Chondrocyte (in vitro differentiated cells): Measurements from ENCODE around the gene ASCC1. TPM values are rescaled to one million over a fixed set of nuclear protein-coding genes. Genes with fewer than 3 reads are reported as not detected.

Experiments used
- DNase-seq: peaks from one replicate; pipeline ENCODE4 v3.0.0; 2021; ENCODE audit warnings: mixed read lengths, low spot score
- H3K27ac Mint-ChIP-seq: one replicate; pipeline ENCODE4 v1.8.0; 2021; ENCODE audit warnings: mild to moderate bottlenecking, moderate library complexity, mixed read lengths; ENCODE audit not compliant: unreplicated experiment
- H3K27me3 Mint-ChIP-seq: 2 replicates; pipeline ENCODE4 v1.8.0; 2021; ENCODE audit warnings: low read depth, mixed read lengths
- H3K36me3 Mint-ChIP-seq: 2 replicates; pipeline ENCODE4 v1.8.0; 2021; ENCODE audit warnings: low read depth, mixed read lengths
- H3K4me1 Mint-ChIP-seq: 2 replicates; pipeline ENCODE4 v1.8.0; 2021; ENCODE audit warnings: low read depth, mild to moderate bottlenecking, mixed read lengths
- H3K4me3 Mint-ChIP-seq: one replicate; pipeline ENCODE4 v1.8.0; 2021; ENCODE audit warnings: mild to moderate bottlenecking, moderate library complexity, mixed read lengths; ENCODE audit not compliant: unreplicated experiment
- H3K9me3 Mint-ChIP-seq: 2 replicates; pipeline ENCODE4 v1.8.0; 2021; ENCODE audit warnings: low read depth, mixed read lengths
- total RNA-seq: library from RNA; stranded (reverse); gene quantifications from 3 replicates; pipeline ENCODE4 v1.2.1, GENCODE V29; 2021
- TF ChIP-seq, protein P1 (sequence below): fragments of 200-600 bp; sonication (generic); IDR thresholded peaks from 2 replicates; pipeline ENCODE4 v1.5.0; 2021; ENCODE audit warnings: antibody characterized with exemption, mild to moderate bottlenecking, moderate library complexity

The ASCC1 gene
- total RNA-seq, 1 donor from 2014 or later, result 36.8 TPM

DNA sequence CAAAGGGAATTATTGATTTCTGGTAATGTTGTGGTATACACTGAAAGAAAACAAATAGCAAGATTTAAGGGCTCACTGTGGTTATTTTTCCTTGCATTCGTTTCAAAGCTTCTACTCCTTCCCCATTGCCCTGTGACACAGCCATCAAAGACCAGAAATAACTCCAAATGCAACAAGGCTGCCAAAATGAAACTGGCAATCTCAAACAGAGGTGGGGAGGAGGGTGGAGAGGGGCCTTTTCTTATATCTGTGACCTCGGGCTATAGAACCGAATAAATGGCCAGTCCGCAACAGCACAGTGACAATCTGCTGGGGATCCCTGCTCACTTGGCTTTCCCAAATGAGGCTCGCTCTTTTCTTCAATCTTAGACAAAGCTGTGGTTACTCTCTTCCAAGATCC, 110.4 kb downstream of the ASCC1 start:
- Mint-ChIP-seq H3K27me3 (no peaks in the 10 kb centered on the region), H3K4me1 (peaks cover 14% of the 10 kb centered on the region), H3K27ac (no peak overlapping the region), H3K4me3 (no peak overlapping the region), H3K9me3 (no peaks in the 10 kb centered on the region), H3K36me3 (peaks cover 30% of the 10 kb centered on the region)
- no peak for DNase-seq
- TF ChIP-seq, protein P1, sequence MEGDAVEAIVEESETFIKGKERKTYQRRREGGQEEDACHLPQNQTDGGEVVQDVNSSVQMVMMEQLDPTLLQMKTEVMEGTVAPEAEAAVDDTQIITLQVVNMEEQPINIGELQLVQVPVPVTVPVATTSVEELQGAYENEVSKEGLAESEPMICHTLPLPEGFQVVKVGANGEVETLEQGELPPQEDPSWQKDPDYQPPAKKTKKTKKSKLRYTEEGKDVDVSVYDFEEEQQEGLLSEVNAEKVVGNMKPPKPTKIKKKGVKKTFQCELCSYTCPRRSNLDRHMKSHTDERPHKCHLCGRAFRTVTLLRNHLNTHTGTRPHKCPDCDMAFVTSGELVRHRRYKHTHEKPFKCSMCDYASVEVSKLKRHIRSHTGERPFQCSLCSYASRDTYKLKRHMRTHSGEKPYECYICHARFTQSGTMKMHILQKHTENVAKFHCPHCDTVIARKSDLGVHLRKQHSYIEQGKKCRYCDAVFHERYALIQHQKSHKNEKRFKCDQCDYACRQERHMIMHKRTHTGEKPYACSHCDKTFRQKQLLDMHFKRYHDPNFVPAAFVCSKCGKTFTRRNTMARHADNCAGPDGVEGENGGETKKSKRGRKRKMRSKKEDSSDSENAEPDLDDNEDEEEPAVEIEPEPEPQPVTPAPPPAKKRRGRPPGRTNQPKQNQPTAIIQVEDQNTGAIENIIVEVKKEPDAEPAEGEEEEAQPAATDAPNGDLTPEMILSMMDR, result no peak

GRCh38 chr10:72105098-72105475, 111.0 kb downstream of the ASCC1 start:
- no peak overlapping the region for H3K27ac Mint-ChIP-seq
- TF ChIP-seq, protein P1, result no peak
- no peaks in the 10 kb centered on the region for H3K9me3 Mint-ChIP-seq
- H3K27me3 Mint-ChIP-seq, result no peaks in the 10 kb centered on the region
- no peak for DNase-seq
- H3K4me1 Mint-ChIP-seq, result peaks cover 14% of the 10 kb centered on the region
- H3K36me3 Mint-ChIP-seq, result peaks cover 31% of the 10 kb centered on the region
- no peak overlapping the region for H3K4me3 Mint-ChIP-seq

DNA sequence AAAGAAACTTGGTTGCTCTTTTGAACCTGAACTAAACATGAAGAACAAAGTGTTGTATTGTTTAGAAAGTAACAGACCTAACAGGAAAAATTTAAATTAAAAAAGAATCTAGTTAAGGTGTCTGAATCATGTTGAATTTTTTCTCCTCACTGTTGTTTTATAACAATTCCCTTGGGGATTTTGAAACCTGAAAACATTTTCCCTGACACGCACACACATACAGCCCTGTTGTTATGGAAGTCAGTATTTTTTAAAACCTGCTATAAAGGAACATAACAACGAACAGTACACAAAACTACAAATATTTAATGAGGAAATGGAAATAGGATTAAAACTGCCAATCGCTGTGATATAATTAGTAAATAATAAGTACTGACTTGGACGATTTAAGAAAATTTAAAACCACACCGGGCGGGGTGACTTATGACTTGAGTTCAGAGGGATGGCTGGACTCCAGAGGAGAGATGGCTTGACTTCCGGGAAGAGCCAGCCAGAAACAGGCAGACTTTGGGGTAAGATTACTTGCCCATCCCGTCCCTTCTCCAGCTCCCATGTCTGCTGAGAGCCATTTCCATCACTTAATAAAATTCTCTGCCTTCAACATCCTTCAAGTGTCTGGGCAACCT, 111.5 kb downstream of the ASCC1 start:
- DNase-seq, result no peak
- Mint-ChIP-seq H3K27me3 (no peaks in the 10 kb centered on the region), H3K9me3 (no peaks in the 10 kb centered on the region), H3K36me3 (peaks cover 32% of the 10 kb centered on the region), H3K4me1 (peaks cover 14% of the 10 kb centered on the region), H3K4me3 (no peak overlapping the region), H3K27ac (no peak overlapping the region)
- TF ChIP-seq, protein P1, result no peak

DNA sequence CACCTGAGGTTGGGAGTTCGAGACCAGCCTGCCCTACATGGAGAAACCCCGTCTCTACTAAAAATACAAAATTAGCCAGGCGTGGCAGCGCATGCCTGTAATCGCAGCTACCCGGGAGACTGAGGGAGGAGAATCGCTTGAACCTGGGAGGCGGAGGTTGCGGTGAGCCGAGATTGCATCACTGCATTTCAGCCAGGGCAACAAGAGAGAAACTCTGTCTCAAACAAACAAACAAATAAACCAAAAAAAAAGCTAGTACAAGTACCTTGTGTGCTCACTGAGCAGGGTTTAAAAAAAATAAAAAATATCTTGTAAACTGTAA, 116.5 kb downstream of the ASCC1 start:
- TF ChIP-seq, protein P1, result no peak
- H3K4me3 Mint-ChIP-seq, result no peak overlapping the region
- H3K27me3 Mint-ChIP-seq, result no peaks in the 10 kb centered on the region
- H3K4me1 Mint-ChIP-seq, result peaks cover 35% of the 10 kb centered on the region
- no peaks in the 10 kb centered on the region for H3K9me3 Mint-ChIP-seq
- no peak overlapping the region for H3K27ac Mint-ChIP-seq
- peaks cover 38% of the 10 kb centered on the region for H3K36me3 Mint-ChIP-seq
- no peak for DNase-seq

GRCh38 chr10:72098836-72099599, 117.1 kb downstream of the ASCC1 start:
- Mint-ChIP-seq H3K4me1 (peaks cover 33% of the 10 kb centered on the region), H3K27ac (no peak overlapping the region), H3K4me3 (no peak overlapping the region), H3K36me3 (peaks cover 39% of the 10 kb centered on the region), H3K27me3 (no peaks in the 10 kb centered on the region), H3K9me3 (no peaks in the 10 kb centered on the region)
- TF ChIP-seq, protein P1, result no peak
- no peak for DNase-seq
